Pons (tissue), 1 donor: ENCODE data around the gene KDM4B.

Experiments used
- DNase-seq: peaks from one replicate; pipeline ENCODE4 v3.0.0-alpha.2; 2016; ENCODE audit warnings: low spot score

KDM4B gene

DNA sequence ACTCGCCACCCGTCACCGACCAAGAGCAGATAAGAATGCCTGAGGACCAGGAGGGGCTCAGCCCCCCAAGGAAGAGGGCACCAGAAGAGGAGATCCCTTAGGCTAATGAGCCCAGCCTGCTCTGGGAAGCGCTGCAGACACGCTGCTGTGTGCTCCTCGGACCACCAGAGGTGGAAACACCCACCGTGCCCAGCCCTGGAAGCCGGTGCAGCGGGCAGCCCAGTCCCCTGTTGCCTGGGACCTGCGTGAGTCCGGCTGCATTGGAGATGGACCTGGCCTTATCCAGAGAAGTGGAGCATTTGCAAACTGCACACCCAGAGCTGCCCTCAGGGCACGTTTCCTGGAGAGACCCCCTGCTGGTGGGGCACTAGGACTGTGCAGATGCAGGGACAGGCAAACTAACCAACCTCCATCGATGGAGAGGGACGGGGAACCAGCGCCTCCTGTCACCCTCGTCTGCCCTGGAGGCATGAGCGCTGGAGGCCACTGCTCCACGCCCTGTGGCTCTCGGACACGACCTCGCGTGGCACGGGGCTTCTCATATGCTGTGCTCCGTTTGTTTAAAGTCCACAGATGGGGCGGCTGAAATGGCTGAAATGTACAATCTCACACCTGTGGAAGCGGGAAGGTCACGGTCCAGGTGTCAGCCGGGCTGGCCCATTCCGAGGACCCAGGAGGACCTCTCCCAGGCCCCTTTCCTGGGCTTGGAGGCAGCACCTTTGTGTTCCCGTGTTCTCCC, 153.9 kb downstream of the KDM4B start:
- DNase-seq: no peak

DNA sequence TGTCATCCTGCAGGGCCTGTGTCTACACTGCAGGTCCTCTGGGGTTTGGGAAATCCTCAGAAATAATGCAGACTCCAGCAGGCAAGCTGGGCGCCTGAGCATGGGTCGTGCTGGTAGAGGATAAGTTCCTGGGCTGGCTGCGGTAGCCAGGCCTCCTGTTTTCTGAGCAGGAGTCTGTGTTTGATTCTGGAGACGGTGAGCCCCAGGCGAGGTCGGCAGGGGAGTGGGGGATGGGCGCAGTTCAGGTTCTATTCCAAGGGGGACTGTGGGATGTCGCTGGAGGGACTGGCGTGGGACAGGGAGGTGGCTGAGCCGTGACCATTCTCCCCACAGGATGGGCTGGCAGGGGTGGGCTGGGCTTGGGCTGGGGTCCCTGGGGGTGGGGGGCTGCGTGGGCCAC, 154.7 kb downstream of the KDM4B start:
- DNase-seq: no peak

DNA sequence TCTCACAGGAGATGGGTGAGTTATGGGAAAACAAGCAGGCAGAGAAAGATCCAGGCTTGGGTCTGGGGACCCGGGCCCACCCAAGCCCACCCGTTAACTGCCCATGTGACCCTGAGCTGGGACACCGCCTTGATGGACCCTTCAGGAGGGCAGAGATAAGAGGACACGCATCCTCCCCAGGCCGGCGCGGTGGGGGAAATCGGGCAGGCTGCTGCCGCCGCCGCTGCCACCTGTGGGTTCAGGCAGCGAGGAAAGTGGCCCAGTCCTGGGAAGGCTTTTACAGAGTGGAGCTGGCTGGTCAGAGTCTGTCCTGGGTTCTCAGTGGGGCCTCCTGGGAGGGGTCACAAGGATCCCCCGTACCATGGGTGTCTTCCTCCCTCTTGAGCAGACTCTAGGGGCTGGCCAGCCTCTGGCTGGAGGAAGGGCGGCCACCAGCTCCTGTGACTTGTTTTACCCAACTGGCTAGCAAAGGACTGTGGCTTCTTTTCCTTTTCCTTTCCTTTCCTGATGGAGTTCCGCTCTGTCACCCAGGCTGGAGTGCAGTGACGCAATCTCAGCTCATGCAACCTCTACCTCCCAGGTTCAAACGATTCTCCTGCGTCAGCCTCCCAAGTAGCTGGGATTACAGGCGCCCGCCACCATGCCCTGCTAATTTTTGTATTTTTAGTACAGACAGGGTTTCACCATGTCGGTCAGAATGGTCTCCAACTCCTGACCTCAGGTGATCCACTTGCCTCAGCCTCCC, 155.4 kb downstream of the KDM4B start:
- no peak for DNase-seq

DNA sequence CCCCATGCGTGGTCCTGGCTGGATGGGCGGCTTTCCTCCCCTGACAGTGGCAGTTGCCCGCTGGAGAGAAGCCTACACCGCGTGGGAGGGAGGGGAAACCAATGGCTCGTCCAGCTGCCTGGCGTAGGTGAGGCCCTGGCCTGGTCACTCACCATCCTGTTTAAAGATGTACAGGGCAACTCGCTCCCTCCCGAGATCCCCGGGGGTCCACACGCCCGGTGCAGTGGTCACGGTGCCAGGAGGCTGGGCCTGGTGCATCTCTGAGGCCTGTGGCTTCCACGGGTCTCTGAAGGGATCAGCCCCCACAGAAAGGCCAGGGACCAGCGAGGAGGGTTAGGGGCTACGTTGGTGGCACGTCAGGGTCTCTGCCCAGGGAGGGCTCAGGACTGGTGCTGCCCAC, 156.5 kb downstream of the KDM4B start:
- DNase-seq: no peak

DNA sequence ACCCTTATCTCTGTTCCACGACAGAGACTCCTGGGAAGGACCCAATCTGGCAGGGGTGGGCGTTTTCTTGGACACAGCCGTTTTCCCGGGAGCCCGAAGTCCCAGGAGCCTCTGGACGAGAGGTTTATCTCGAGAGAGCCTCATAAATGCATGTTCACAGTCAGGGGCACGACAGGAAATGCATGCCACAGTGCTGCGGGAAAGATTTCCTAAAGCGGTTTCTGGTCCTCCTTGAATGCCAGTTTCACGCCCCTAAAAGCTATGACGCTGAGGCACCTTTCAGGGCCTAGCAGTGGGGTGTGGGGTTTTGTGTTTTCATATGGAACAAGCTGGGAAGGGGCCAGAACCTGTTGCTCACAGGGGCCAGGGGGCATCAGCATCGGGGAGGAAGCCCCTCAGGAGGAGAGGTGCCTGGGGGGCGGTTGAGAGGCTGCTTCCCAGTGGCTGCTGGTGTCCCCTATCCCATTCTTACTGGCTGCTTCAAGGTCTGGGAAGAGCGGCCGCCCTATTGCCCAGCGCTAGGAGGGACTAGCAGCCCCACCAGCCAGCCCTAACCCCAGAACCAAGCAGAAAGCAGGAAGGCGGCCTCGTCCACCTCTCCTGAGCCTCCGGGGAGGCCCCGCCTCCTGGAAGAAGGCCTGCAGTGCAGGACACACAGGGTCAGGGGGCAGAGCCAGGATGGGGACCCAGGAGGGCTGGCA, 157.0 kb downstream of the KDM4B start:
- DNase-seq: no peak

DNA sequence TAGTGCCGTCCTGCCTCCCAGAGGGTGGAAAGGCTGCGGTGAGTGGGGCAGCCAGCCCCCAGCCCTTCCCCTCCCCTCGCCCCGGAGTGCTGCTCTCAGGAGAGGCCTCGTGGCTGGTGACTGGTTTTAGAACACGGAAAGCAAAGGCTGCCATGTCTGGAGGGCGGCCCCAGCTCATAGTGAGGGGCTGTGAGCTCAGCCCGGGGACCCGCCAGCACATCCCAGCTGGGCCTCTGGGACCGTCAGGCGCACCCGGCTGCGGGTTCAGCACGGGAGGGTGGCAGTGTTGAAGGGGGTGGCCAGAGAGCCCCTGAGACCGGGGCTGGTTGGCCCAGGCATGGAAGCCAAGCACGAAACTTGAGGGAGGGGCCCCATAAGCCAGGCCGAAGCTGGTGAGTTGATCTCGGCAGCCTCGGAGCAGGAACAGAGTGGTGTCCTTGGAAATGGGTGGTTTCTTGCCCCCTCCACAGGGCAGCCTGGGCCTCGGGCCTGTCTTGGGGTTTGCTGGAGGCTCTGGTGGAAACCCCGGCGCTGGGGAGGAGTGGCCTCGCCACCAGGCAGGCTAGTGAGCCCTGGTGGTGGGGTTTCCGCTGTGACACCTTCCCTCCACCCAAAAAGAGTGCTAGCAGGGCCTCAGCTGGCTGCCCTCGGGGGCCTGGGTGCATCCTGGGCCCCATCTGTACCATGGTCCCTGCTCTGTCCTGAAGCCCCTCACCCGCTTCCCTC, 157.7 kb downstream of the KDM4B start:
- no peak for DNase-seq

DNA sequence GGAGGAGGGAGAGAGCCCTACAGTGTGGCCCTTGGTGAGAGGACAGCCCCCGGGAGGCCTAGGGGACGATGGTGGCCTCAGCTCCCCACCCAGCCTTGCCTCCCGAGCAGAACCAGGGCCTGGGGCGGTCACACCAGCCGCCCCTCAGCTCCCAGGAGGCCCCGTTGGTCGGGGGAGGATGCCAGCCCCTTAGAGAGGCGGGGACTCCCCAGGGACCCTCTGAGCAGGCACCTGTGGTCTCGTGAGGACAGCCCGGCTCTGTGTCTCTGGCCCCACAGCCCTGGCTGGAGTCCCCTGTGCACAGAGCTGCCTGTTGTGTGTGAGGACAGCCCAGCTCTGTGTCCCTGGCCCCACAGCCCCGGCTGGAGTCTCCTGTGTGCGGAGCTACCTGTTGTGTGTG, 158.8 kb downstream of the KDM4B start:
- DNase-seq: no peak

DNA sequence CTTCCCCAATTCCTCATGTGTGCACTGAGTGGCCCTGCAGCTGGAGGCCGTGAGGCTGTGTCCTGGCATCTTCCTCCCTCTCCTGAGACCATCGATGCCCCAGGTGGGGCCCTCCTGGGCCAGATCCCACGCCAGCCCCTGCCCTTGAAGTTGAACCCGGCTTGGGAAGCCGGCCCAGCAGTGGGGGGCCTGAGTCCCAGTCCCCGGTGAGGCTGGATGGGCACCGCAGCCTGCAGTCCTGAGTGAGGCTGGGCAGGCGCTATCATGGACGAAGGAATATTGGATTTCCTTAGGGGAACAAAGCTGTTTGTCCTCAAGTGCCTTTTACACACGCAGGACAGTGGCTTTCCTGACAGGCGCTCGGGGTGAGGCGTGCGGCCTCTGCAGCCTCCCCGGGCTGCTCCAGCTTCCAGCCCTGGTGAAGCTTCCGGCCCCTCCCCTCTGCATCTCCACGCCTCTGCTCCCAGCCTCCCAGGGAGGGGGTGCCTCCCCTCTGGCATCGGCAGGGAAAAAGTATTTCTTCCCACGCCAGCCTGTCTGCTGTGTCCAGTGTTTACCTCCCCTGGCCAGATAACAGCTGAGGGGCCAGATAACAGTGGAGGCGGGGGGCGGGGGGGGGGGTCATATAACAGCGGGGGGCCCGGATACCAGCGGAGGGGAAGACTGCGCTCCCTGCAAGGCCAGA, 159.5 kb downstream of the KDM4B start:
- DNase-seq: no peak

DNA sequence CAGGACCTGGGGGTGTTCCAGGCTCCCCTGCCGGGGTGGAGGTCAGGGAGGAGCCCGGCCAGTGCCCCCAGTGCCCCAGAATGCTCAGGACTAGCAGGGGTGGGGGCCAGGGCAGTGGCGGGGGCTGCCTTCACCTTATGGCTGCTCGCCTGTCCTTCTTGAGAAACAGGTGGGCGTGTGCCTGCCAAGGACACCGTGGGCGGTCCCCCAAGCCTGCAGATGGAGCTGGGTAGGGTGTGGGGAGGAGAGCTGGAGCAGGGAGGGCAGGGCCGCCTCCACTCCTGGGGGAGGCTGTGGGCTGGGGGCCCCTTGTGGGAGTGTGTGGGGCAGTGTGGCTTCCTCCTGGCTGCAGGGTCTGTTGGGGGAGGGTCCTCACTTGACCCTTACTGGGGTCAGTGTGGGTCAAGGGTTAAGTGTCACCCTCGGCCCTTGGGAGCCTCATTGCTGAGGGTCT, 160.1 kb downstream of the KDM4B start:
- DNase-seq: no peak

DNA sequence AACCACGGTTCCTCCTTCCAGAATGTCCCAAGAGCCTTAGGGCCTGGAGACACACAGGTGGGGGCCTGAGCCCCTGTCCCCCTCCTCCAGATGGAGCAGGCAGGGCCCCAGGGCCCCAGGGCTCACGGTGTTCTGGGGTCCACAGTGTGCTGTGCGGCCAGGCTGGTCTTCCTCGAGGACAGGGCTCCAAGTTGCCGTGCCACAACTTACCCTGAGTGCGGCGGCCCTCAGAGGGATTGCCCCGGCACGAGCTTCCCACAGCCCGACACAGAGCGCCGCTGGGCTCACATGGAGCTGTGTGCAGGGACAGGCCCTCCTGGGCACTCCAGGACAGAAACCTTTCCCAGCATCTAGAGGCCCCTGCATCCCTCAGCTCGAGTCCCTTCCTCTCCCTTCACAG, 160.8 kb downstream of the KDM4B start:
- DNase-seq: no peak

DNA sequence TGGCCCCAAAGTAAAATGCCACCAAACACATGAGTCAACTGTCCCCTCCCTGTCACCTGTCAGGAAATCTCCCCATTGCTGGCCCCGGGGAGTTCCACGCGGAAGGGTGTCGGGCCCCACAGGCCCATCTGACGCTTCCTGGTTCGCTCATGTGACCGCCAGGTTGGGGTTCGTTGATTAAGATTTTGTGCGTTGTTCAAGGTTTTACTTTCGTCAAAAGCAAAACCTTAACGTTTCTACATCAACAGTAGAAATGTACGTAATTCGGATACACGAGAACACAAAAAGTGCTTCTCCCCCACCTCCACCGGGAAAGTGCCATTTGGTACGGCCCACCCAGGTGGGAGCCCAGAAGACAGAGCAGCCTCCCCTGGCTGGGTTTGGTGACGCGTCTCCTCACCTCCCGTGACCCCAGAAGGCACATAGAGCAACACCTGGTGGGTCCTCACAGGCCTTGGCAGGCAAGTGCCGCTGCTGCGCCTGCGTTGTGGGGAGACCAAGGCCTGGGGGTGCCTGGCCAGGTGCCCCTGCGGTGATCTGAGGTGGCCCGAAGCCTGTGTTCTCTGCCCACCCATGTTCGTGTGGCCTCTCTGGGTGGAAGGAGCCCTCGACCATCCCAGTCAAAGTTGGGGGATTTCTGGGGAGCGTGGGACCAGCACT, 161.6 kb downstream of the KDM4B start:
- no peak for DNase-seq

DNA sequence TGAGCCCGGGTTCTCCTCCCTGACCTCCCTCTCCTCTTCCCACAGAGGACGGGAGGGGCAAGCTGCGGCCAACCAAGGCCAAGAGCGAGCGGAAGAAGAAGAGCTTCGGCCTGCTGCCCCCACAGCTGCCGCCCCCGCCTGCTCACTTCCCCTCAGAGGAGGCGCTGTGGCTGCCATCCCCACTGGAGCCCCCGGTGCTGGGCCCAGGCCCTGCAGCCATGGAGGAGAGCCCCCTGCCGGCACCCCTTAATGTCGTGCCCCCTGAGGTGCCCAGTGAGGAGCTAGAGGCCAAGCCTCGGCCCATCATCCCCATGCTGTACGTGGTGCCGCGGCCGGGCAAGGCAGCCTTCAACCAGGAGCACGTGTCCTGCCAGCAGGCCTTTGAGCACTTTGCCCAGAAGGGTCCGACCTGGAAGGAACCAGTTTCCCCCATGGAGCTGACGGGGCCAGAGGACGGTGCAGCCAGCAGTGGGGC, 162.2 kb downstream of the KDM4B start:
- no peak for DNase-seq

DNA sequence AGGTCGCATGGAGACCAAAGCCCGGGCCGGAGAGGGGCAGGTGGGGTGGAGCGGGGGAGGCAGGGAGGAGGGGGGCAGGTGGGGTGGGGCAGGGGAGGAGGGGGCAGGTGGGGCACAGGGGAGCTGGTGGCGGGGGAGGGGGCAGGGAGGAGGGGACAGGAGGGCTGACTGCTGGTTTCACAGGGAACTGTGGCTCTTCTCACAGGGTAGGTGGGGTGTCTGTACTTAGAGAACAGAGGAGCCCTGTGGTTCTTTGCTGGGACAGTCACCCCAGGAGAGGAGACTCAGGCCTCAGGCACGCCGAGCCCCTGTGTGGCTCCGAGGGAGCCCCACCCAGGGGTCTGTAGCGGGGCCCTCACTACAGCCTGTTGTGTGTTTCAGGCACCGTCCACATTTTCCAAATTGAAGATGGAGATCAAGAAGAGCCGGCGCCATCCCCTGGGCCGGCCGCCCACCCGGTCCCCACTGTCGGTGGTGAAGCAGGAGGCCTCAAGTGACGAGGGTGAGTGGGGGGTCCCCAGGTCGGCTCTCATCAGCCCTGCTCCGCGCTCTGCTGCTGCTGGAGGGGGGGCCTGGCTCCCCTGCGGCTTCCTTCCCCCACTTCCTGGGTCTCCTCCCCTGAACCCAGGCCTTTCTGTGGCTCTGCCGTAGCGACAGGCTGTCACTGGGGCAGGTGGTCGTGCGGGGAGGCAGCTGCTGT, 162.7 kb downstream of the KDM4B start:
- DNase-seq: no peak

DNA sequence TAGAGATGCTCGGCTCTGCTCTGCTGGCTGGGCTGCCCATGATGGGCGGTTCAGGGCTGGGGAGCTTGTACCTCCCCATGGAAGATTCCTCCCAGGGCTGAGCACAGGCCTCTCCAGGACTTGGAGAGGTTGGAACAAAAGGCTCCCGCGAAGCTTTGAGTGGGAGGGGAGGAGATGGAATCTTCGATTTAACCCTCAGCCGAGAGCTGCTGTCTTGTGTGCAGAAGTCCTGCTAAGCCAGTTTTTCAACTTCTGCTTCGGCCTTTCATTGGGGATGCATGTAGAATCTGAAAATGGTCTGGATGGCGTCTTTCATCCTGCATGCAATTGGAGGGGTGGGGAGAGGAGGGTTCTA, 163.3 kb downstream of the KDM4B start:
- no peak for DNase-seq

DNA sequence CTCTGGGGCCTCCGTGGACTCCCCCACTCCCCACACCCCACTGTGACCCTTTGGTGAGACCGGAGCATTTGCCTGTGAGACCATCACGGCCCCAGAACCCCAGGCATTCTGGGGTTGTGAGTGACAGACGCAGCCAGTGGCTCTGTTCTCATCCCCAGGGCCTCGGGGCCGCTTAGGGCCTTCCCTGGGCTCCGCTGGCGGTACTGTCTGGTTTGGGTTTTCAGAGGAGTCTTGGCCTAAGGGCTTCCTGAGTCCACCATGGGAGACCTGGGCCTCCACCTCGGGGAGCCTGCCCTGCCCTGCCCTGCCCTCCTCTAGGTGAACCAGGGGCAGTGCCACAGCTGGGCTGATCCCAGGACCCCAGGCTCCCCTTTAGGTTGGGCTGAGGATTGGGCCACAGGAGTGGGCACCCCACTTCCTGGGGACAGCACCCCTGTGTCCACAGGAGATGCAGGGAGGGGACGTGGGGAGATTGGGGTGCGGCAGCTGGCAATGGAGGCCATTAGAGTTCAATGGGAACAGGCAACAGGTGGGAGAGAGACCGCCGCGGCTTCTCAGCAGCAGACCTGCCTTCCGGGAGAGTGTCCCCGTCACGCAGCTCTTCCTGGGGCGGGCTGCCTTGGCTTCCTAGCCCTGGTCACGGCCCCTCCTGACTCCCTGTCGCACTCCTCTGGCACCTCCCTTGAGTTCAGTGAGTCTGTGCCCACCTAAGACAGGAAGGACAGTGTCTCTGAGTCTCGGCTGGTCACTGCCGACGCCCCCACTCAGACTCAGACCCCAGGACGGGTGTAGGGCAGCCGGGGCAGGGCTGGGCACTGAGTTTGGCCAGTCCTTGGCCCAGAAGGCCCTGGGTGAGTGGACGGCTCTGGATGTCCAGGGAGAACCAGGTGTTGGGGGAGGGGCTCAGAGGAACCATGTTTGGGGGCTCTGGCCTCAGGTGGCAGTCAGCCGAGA, 164.1 kb downstream of the KDM4B start:
- DNase-seq: no peak

DNA sequence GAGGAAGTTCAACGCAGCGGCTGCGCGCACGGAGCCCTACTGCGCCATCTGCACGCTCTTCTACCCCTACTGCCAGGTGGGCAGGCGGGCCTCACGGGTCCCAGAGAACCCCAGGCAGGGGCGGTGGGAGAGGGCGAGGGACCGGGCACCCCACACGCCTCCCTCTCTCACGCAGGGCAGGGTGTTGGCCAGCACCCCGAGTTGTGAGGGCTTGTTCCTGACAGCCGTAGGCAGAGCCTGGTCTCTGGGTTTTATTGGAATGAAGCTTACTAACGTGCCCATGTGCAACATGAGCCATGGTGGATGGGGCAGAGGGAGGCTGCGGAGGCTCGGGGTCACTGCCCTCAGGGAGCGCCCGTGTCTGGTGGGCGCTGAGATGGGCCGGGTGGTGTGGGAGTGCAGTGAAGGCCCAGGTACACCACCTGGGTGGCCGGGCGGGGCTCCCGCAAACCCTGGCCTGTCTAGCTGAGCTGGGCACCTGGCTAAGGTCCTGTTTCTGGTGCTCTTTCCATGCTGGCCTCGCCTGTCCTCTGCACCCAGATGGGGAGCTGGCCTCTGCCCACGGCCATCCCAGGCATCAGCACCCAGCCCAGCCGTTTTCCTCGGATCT, 165.2 kb downstream of the KDM4B start:
- no peak for DNase-seq

DNA sequence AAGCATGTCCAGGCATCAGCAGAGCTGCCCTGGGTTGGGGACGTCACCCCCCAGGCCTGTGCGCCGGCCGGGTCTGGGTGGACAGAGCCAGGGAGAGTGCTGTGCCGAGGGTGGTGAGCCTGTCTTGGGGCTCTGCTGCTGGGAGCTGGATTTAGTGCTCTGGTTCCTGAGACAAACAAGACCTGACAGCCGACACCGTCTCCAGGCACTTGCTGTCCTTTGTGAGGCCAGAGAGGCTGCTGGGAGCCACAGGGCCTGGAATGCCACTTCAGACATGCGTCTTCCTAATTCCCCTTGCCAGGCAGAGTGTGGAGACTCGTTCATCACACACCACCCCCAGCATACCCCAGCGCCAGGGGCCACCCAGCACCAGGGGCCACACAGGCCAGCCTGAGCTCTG, 165.8 kb downstream of the KDM4B start:
- no peak for DNase-seq

DNA sequence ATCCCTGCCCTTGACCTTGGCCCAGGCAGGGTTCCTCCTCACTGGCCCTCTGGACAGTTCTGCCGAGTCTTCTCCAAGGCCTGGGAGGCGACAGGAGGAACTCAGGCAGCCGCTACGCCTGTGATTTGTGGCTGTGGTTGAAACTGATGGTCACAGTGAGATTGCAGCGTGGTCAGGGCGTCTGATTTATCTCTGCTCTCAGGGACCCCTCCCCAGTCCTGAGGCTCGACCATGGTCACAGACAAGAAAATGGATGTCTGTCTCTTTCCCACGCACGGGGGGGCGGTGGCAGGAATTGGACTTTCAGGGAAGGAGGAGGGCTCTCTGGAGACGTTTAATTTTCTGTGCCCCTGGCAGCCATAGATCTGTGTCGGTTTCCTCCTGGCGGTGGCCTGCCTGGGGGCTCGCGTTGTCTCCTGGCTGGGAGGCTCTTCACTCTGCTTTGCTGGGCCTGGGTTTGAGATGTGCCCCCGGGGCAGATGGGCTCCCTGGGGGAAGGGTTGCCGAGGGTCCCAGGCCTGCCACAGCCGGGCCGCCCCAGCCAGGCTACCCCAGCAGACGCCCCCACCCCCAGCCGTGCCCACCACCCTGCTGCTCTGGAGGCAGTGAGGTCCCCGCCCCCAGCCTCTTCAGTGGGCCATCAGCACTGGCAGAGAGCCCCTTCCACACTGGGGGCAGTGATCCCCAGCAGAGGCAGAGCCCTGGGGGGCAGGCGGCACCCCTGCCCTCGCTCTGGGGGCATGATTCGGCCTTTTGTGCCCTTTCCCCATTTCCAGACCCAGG, 167.4 kb downstream of the KDM4B start:
- DNase-seq: no peak
